ENCODE measurements around the gene COL13A1. TPM values are rescaled to one million over a fixed set of nuclear protein-coding genes. Genes with fewer than 3 reads are reported as not detected.
A peak's percentile ranks its signal among the peaks of the same experiment; 100 is the strongest.

The COL13A1 gene
- total and polyA plus RNA-seq, 7 donors: 0.69 to 5.7 (median 2.9) TPM

DNA sequence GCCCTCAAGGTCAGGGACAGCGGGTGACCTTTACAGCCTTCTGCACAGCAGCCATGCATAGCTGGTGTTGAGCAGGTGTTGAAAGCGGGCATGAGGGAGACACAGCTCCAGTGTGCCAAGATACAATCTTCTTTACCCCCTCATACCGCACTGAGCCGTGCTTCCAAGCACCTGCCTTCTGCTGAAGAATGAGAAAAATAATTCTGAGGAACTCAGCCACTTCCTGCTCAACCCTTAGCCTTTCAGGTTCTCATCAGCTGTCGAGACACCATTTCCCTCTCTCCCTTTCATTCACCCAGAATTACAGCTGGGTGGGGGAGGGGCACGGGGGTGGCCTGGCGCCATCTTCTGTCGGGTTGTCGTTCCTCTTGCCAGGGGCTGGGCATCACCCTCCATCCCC is 58.6 kb downstream of the COL13A1 start:
- no peak for TF ChIP-seq POLR2AphosphoS5 (IDR thresholded peaks at IDR 0.05)
- no peak for TF ChIP-seq EP300 (IDR thresholded peaks at IDR 0.05)
- TF ChIP-seq, protein P1, sequence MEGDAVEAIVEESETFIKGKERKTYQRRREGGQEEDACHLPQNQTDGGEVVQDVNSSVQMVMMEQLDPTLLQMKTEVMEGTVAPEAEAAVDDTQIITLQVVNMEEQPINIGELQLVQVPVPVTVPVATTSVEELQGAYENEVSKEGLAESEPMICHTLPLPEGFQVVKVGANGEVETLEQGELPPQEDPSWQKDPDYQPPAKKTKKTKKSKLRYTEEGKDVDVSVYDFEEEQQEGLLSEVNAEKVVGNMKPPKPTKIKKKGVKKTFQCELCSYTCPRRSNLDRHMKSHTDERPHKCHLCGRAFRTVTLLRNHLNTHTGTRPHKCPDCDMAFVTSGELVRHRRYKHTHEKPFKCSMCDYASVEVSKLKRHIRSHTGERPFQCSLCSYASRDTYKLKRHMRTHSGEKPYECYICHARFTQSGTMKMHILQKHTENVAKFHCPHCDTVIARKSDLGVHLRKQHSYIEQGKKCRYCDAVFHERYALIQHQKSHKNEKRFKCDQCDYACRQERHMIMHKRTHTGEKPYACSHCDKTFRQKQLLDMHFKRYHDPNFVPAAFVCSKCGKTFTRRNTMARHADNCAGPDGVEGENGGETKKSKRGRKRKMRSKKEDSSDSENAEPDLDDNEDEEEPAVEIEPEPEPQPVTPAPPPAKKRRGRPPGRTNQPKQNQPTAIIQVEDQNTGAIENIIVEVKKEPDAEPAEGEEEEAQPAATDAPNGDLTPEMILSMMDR (IDR thresholded peaks at IDR 0.05): no peak
- no peak for TF ChIP-seq POLR2A (IDR thresholded peaks at IDR 0.05)
- H3K36me3 ChIP-seq: no peaks in the 10 kb centered on the region
- no peaks in the 10 kb centered on the region for H3K9me3 ChIP-seq
- intact Hi-C loops (cut with DNase I): no loop called here
- WGBS, 2 donors: 37 to 53% methylated on average over 9 of the region's 9 CpGs
- H3K4me3 ChIP-seq: no peak overlapping the region
- no peaks in the 10 kb centered on the region for H3K27me3 ChIP-seq
- no peak for DNase-seq
- H3K4me1 ChIP-seq: peaks cover 0 to 12% (median 4%) of the 10 kb centered on the region in 4 donors
- no peak overlapping the region for H3K27ac ChIP-seq

DNA sequence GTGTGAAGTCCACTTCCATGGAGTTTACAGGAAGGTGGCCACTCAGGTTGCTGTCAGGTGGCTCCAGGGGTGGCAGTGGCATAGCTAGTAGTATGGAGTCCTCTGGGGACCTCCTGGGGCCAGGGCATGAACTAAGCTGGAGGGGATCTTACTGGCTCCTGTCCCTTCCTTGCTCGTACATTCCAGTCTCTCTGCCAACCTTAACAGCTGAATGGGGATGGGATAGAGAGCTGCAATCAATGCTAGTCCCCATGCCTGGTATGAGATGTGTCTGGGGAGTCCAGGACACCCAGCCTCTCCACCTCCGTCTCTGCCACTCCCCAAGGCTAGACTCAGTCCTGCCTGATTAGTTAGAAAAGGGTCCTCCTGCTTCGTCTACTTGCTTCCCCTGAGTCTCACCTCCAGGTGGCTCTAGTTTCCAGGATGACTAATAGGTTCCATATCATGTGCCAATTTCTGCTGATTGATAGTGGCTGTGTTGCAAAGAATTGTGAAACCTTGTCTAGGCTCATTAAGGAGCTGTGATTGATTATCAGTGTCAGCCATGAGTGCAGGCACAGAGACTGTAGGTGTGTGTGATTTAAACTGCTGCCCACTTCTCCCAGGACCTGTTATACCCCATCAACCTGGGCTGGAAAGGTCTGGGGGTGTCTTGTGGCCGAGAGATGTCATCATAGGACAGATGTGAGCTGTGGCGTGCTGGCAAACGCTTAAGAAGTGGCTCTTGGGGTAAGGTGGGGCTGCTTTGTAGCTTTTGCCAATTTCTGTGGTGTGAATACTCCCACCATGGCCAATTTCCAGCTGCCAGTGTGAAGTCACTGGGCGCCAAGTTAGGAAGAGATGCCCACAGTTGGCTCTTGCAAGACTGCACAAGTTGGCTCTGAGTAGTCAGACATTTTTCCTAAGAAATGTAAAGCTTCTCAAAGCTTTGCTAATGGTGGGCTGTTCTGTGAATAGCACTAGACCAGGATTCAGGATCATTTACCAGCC is 59.8 kb downstream of the COL13A1 start:
- intact Hi-C loops (cut with DNase I): no loop called here
- H3K27ac ChIP-seq: no peak overlapping the region
- no peaks in the 10 kb centered on the region for H3K27me3 ChIP-seq
- H3K36me3 ChIP-seq: no peaks in the 10 kb centered on the region
- peak; percentile 51 to 81 (median 58) for TF ChIP-seq POLR2AphosphoS5 (IDR thresholded peaks at IDR 0.05)
- TF ChIP-seq POLR2A (IDR thresholded peaks at IDR 0.05): no peak
- no peaks in the 10 kb centered on the region for H3K9me3 ChIP-seq
- no peak overlapping the region for H3K4me3 ChIP-seq
- WGBS, 2 donors: 55 to 61% methylated on average over 7 of the region's 7 CpGs
- H3K4me1 ChIP-seq: peaks cover 0 to 20% (median 9%) of the 10 kb centered on the region in 4 donors
- DNase-seq: no peak

DNA sequence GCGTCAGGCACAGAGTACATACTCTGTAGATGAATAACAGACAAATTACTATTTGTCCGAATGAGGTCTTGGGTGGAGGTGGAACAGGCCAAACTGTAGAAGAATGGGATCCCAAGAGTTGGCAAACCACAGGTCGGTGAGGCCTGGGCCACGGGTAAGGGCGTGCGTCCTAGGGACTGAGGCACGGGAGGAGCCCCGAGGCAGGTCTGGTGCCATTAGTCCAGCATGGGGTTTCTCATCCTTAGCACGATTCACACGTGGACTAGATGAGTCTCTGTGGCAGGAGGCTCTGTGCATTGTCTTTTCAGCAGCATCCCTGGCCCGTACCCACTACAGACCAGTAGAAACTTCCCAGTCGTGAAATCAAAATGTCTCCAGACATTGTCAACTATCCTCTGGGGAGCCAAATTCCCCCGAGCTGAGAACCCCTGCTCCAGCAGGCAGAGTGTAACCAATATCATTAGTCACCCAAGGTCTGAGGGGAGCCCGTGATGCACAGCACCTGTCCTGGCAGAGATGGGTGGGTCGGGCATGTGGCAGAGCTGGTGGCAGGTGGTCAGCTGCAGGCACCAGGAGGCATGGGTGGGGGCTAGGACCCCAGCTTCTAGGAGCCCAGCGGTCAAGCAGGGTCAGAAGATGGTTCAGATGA is 61.3 kb downstream of the COL13A1 start:
- WGBS, 2 donors: 93% methylated on average over 16 of the region's 16 CpGs
- no peaks in the 10 kb centered on the region for H3K36me3 ChIP-seq
- TF ChIP-seq EP300 (IDR thresholded peaks at IDR 0.05): no peak
- TF ChIP-seq POLR2AphosphoS5 (IDR thresholded peaks at IDR 0.05): no peak
- TF ChIP-seq, protein P1 (IDR thresholded peaks at IDR 0.05): no peak
- TF ChIP-seq POLR2A (IDR thresholded peaks at IDR 0.05): no peak
- no peak overlapping the region for H3K27ac ChIP-seq
- H3K27me3 ChIP-seq: no peaks in the 10 kb centered on the region
- no peak overlapping the region for H3K4me3 ChIP-seq
- intact Hi-C loops (cut with DNase I): no loop called here
- H3K9me3 ChIP-seq: no peaks in the 10 kb centered on the region
- DNase-seq: no peak
- peaks cover 0 to 31% (median 19%) of the 10 kb centered on the region in 4 donors for H3K4me1 ChIP-seq

DNA sequence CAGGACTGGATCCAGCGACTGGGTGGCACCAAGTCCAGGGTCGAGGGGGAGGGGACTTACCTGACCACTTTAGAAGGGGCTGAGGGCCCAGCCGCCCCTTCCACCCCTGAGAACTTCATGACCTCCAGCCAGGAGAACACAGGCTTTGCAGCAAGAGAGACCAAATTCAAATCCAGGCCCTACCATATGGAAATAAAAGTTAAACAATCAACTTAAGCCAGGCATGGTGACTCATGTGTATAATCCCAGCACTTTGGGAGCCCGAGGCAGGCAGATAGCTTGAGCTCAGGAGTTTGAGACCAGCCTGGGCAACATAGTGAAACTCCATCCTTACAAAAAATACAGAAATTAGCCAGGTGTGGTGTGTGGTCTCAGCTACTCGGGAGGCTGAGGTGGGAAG is 61.9 kb downstream of the COL13A1 start:
- Histone ChIP-seq H3K4me3 (no peak overlapping the region), H3K36me3 (no peaks in the 10 kb centered on the region), H3K4me1 (peaks cover 0 to 27% (median 19%) of the 10 kb centered on the region in 4 donors), H3K27me3 (no peaks in the 10 kb centered on the region), H3K27ac (no peak overlapping the region), H3K9me3 (no peaks in the 10 kb centered on the region)
- 78 to 88% methylated on average over 5 of the region's 5 CpGs for WGBS, 2 donors
- no peak for DNase-seq
- TF ChIP-seq POLR2AphosphoS5 (IDR thresholded peaks at IDR 0.05) (no peak), EP300 (IDR thresholded peaks at IDR 0.05) (no peak), POLR2A (IDR thresholded peaks at IDR 0.05) (no peak)
- TF ChIP-seq, protein P1 (IDR thresholded peaks at IDR 0.05): no peak
- intact Hi-C loops (cut with DNase I): no loop called here

DNA sequence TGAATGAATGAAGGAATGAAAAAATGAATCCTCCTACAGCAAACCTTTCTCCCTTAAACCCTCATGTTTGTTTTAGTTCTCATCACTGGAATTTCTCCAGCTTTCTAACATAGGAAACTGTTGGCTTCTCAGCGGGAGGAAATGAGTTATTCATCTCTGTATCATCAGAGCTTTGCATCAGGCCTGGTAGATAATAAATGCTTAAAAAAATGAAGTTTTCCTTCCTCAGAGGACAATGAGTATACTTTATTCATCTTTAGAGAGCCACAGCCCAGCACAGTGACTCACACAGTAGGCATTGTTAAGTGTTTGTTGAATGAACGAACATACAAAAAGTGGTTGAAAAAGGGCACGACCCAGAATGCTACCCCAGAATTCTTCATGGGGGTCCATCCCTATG is 62.6 kb downstream of the COL13A1 start:
- no peaks in the 10 kb centered on the region for H3K36me3 ChIP-seq
- 54 to 72% methylated on average over 3 of the region's 3 CpGs for WGBS, 2 donors
- peaks cover 0 to 27% (median 19%) of the 10 kb centered on the region in 4 donors for H3K4me1 ChIP-seq
- no peak for DNase-seq
- H3K27ac ChIP-seq: no peak overlapping the region
- TF ChIP-seq EP300 (IDR thresholded peaks at IDR 0.05) (no peak), POLR2A (IDR thresholded peaks at IDR 0.05) (no peak), POLR2AphosphoS5 (IDR thresholded peaks at IDR 0.05) (no peak)
- TF ChIP-seq, protein P1 (IDR thresholded peaks at IDR 0.05): no peak
- no peak overlapping the region for H3K4me3 ChIP-seq
- intact Hi-C loops (cut with DNase I): no loop called here
- no peaks in the 10 kb centered on the region for H3K9me3 ChIP-seq
- no peaks in the 10 kb centered on the region for H3K27me3 ChIP-seq
